A673 (cell line): ENCODE results near the gene TRIM37. TPM values are rescaled to one million over a fixed set of nuclear protein-coding genes. Genes with fewer than 3 reads are reported as not detected.

ENCODE experiments used
- BruUV-seq: library from RNA; stranded (reverse); fragments of 400-500 nt; replicated peaks from 2 replicates; lab custom pipeline; 2021; lab: Mats Ljungman, UMichigan
- CTCF ChIA-PET: fragments of 300-600 bp; sonication (Branson Sonifier 250); formaldehyde crosslinking; loops from one replicate; lab custom pipeline; 2022; ENCODE audit warnings: antibody characterized with exemption; lab: Charles Lee
- POLR2A ChIA-PET: fragments of 300-600 bp; sonication (Branson Sonifier 250); formaldehyde crosslinking; loops from one replicate; lab custom pipeline; 2022; ENCODE audit warnings: antibody characterized with exemption; ENCODE audit not compliant: low non-redundant PET; lab: Charles Lee
- DNase-seq: peaks from one replicate; pipeline ENCODE4 v3.0.0-alpha.2; 2015; ENCODE audit warnings: low spot score
- H3K27ac ChIP-seq: fragments of 200-600 bp; sonication (generic); 2 replicates; pipeline ENCODE4 v1.5.1; 2016; ENCODE audit warnings: mixed run types, low read depth, mild to moderate bottlenecking, mixed read lengths, antibody characterized with exemption, low read length; ENCODE audit not compliant: poor library complexity, severe bottlenecking
- H3K27me3 ChIP-seq: fragments of 200-600 bp; sonication (generic); replicated peaks from 2 replicates; pipeline ENCODE4 v1.6.1; 2017; ENCODE audit warnings: mixed run types, low read depth, mild to moderate bottlenecking, mixed read lengths, antibody characterized with exemption, low read length; ENCODE audit not compliant: insufficient read depth, poor library complexity
- H3K36me3 ChIP-seq: fragments of 200-600 bp; sonication (generic); 2 replicates; pipeline ENCODE4 v1.6.1; 2016; ENCODE audit warnings: mixed run types, mild to moderate bottlenecking, mixed read lengths, antibody characterized with exemption, low read length; ENCODE audit not compliant: insufficient read depth, poor library complexity, severe bottlenecking
- H3K4me1 ChIP-seq: fragments of 200-600 bp; sonication (generic); 2 replicates; pipeline ENCODE4 v1.6.1; 2017; ENCODE audit warnings: mixed run types, mild to moderate bottlenecking, mixed read lengths, antibody characterized with exemption, low read length; ENCODE audit not compliant: insufficient read depth, poor library complexity, severe bottlenecking
- H3K4me3 ChIP-seq: fragments of 200-600 bp; sonication (generic); 2 replicates; pipeline ENCODE4 v1.5.1; 2016; ENCODE audit warnings: low read depth, mixed run types, mild to moderate bottlenecking, mixed read lengths, low read length; ENCODE audit not compliant: poor library complexity, severe bottlenecking
- H3K9me3 ChIP-seq: fragments of 200-600 bp; sonication (generic); 2 replicates; pipeline ENCODE4 v1.6.1; 2016; ENCODE audit warnings: mixed run types, low read depth, mild to moderate bottlenecking, mixed read lengths, antibody characterized with exemption, low read length; ENCODE audit not compliant: poor library complexity, severe bottlenecking
- CTCF ChIP-seq: fragments of 300-800, 200-600 bp; sonication (generic); conservative IDR thresholded peaks from 2 replicates; pipeline ENCODE4 v1.5.1; 2017; ENCODE audit warnings: low read depth, mild to moderate bottlenecking, antibody characterized with exemption, low read length, moderate library complexity, mixed read lengths
- EZH2 ChIP-seq: fragments of 200-600 bp; sonication (generic); IDR thresholded peaks from 2 replicates; pipeline ENCODE4 v1.6.1; 2017; ENCODE audit warnings: borderline replicate concordance, low read depth, mild to moderate bottlenecking, mixed read lengths, antibody characterized with exemption, low read length; ENCODE audit not compliant: poor library complexity, severe bottlenecking
- intact Hi-C: fragments of 100-400 bp; cut with micrococcal nuclease; formaldehyde crosslinking; loops from one replicate; pipeline ENCODE4 v1.10.0; 2022; ENCODE audit not compliant: unreplicated experiment
- microRNA-seq: library from miRNA; unstranded; fragments of <30 nt; microRNA quantifications from one replicate; pipeline ENCODE4 v1.2.0, GENCODE V29; 2021
- total RNA-seq: library from RNA; stranded (reverse); gene quantifications from 2 replicates; pipeline ENCODE4 v1.2.3, GENCODE V29; 2021

The TRIM37 gene
- total RNA-seq, 1 experiment from 2014 or later = 39.4 TPM

GRCh38 chr17:58936295-58936694 lies 170.4 kb downstream of the TRIM37 start:
- intact Hi-C loops = no loop called here
- H3K27me3 ChIP-seq = no peaks in the 10 kb centered on the region
- ChIA-PET CTCF (no interaction called here), POLR2A (no interaction called here)
- no TSS peak for BruUV-seq
- H3K4me3 ChIP-seq = no peak overlapping the region
- no peaks in the 10 kb centered on the region for H3K36me3 ChIP-seq
- DNase-seq = peak; percentile 57
- no peaks in the 10 kb centered on the region for H3K9me3 ChIP-seq
- H3K4me1 ChIP-seq = peaks cover 7% of the 10 kb centered on the region
- TF ChIP-seq CTCF (no peak), EZH2 (no peak)
- no peak overlapping the region for H3K27ac ChIP-seq

- ChIA-PET POLR2A (no interaction called here), CTCF (no interaction called here)
- no peaks in the 10 kb centered on the region for H3K27me3 ChIP-seq
- no peak for DNase-seq
- H3K27ac ChIP-seq = no peak overlapping the region
- no peaks in the 10 kb centered on the region for H3K36me3 ChIP-seq
- no peak overlapping the region for H3K4me3 ChIP-seq
- intact Hi-C loops = no loop called here
- H3K4me1 ChIP-seq = peaks cover 7% of the 10 kb centered on the region
- BruUV-seq = no TSS peak
- no peaks in the 10 kb centered on the region for H3K9me3 ChIP-seq
- TF ChIP-seq EZH2 = no peak
- TF ChIP-seq CTCF = no peak
Observed at GRCh38 chr17:58932956-58933355, 173.7 kb downstream of the TRIM37 start.

Small RNA genes lying within 50 kb of the gene (microRNA-seq; reads per million reads assigned to microRNA genes)
- gene MIR301A (3,825 reads per million, percentile 91 among the genes with 10 or more reads in this experiment), gene MIR454 (5,160 reads per million, percentile 93 among the genes with 10 or more reads in this experiment)

Other genes with a start within 250 kb of the TRIM37 start
- gene SKA2, start 48.3 kb upstream of the TRIM37 start, total RNA-seq = 127 and 158 TPM in 2 replicates
- 123 and 130 TPM in 2 replicates for gene PRR11, start 48.9 kb upstream of the TRIM37 start, total RNA-seq
- gene SMG8, start 103.2 kb upstream of the TRIM37 start, total RNA-seq = 21.1 and 22.5 TPM in 2 replicates
- gene GDPD1, start 113.6 kb upstream of the TRIM37 start, total RNA-seq = 2.6 and 5.1 TPM in 2 replicates
- 0.60 and 0.96 TPM in 2 replicates for gene YPEL2, start 224.8 kb upstream of the TRIM37 start, total RNA-seq